Measurements from ENCODE around the gene ZDHHC11B. TPM values are rescaled to one million over a fixed set of nuclear protein-coding genes. Genes with fewer than 3 reads are reported as not detected.
A peak's percentile ranks its signal among the peaks of the same experiment; 100 is the strongest.

ZDHHC11B gene
- total RNA-seq, 1 experiment from 2014 or later: 1.4 TPM

DNA sequence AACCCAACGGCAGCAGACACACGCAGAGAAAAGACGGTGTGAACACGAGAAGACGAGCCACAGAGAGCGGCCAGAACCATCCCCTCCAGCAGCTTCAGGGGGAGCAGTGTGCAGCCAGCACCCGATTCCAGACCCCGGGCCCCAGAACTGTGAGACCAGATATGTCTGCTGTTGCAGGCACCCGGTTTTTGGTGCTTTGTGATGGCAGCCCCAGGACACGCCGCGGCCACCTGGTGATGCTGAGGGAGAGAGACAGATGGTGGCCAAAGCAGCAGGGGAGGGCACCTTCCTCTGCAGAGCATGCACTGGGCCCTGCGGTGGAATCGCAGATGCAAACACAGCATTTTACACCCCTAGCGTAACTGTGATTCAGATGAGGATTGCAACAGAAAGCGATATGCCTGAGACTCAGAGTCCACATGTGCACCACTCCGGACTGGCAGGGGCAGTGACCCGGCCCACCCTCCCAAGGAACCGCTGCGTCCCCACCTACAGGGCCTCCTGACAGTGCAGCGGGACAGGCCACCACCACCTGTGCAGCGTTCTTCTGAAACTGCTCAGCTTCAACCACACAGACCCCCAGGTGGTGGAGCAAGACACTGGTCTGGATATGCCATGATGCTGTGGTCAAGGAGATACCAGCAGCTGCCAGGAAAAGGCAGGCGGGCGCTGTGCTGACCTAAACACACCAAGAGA lies 24.0 kb downstream of the ZDHHC11B start:
- no peak overlapping the region for H3K9ac ChIP-seq (ENCODE audit: extremely low read depth, insufficient read length, low read length)
- Mint-ChIP-seq H3K4me3 (no peak overlapping the region), H3K4me1 (peaks cover 0 to 6% of the 10 kb centered on the region in 2 experiments; a peak in 1 of 4 replicates), H3K27ac (no peak overlapping the region), H3K36me3 (ENCODE audit: insufficient read depth in 1 of 3, low read depth in 3 of 3) (peaks cover 0 to 6% (median 0%) of the 10 kb centered on the region in 3 experiments; a peak in 2 of 7 replicates), H3K27me3 (ENCODE audit: low read depth) (peaks cover 7% of the 10 kb centered on the region), H3K9me3 (peaks cover 3 to 12% of the 10 kb centered on the region in 2 experiments; a peak in 4 of 5 replicates)
- no peak overlapping the region for H3K56ac ChIP-seq (ENCODE audit: insufficient read length, low read depth, low read length)
- no peak overlapping the region for H3K23ac ChIP-seq (ENCODE audit: insufficient read length, low read depth, low read length)
- H2BK20ac ChIP-seq (ENCODE audit: low read depth, low read length, poor library complexity, severe bottlenecking): no peak overlapping the region
- no peaks in the 10 kb centered on the region for H3K9me3 ChIP-seq (ENCODE audit: control insufficient read depth, low read depth, low read length)
- peak; percentile 25 for DNase-seq
- no peak overlapping the region for H4K8ac ChIP-seq (replicated peaks; ENCODE audit: insufficient read length, low read depth, low read length)
- no peak overlapping the region for H2BK120ac ChIP-seq (ENCODE audit: low read depth, low read length, poor library complexity, severe bottlenecking)
- H2AK5ac ChIP-seq (ENCODE audit: insufficient read length, low read length): no peak overlapping the region
- H3K18ac ChIP-seq (ENCODE audit: insufficient read length, low read depth, low read length): no peak overlapping the region
- H4K20me1 ChIP-seq (ENCODE audit: control insufficient read depth, insufficient read depth, insufficient read length): peaks cover 4% of the 10 kb centered on the region
- no peak overlapping the region for H3T11ph ChIP-seq (ENCODE audit: low read length)
- H3K4me2 ChIP-seq (ENCODE audit: insufficient read depth, insufficient read length, low read length): no peak overlapping the region
- peak overlapping the region; percentile 8 for H3K14ac ChIP-seq (ENCODE audit: insufficient read depth, low read length)
- H2BK5ac ChIP-seq (ENCODE audit: insufficient read length, low read length): no peak overlapping the region
- WGBS (ENCODE audit: extremely low coverage, insufficient read length, low lambda C conversion rate): no CpG with 5 or more reads among the region's 24 CpGs
- H2BK12ac ChIP-seq (ENCODE audit: insufficient read length, low read depth, low read length): no peak overlapping the region
- peak overlapping the region; percentile 84 for H4K91ac ChIP-seq (ENCODE audit: insufficient read length, low read depth, low read length)
- TF ChIP-seq, protein P1, sequence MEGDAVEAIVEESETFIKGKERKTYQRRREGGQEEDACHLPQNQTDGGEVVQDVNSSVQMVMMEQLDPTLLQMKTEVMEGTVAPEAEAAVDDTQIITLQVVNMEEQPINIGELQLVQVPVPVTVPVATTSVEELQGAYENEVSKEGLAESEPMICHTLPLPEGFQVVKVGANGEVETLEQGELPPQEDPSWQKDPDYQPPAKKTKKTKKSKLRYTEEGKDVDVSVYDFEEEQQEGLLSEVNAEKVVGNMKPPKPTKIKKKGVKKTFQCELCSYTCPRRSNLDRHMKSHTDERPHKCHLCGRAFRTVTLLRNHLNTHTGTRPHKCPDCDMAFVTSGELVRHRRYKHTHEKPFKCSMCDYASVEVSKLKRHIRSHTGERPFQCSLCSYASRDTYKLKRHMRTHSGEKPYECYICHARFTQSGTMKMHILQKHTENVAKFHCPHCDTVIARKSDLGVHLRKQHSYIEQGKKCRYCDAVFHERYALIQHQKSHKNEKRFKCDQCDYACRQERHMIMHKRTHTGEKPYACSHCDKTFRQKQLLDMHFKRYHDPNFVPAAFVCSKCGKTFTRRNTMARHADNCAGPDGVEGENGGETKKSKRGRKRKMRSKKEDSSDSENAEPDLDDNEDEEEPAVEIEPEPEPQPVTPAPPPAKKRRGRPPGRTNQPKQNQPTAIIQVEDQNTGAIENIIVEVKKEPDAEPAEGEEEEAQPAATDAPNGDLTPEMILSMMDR (conservative IDR thresholded peaks at IDR 0.05): no peak
- no peak overlapping the region for H4K5ac ChIP-seq (ENCODE audit: insufficient read length, low read depth, low read length)
- H2AFZ ChIP-seq (ENCODE audit: low read length): no peak overlapping the region
- no peak overlapping the region for H3K4ac ChIP-seq (ENCODE audit: low read depth, low read length)
- H3K4me1 ChIP-seq (ENCODE audit: insufficient read depth, low read length): no peaks in the 10 kb centered on the region
- H3K79me2 ChIP-seq (ENCODE audit: insufficient read depth, low read length): no peaks in the 10 kb centered on the region
- no peak overlapping the region for H2BK15ac ChIP-seq (ENCODE audit: low read depth, low read length)
- no peak overlapping the region for H3K27ac ChIP-seq (ENCODE audit: insufficient read length, low read depth, low read length)
- H3K27me3 ChIP-seq (ENCODE audit: insufficient read depth, low read length): no peaks in the 10 kb centered on the region
- H3K79me1 ChIP-seq (ENCODE audit: insufficient read depth, low read depth, low read length, poor library complexity, severe bottlenecking): no peaks in the 10 kb centered on the region
- H3K23me2 ChIP-seq (ENCODE audit: insufficient read length, low read depth, low read length, poor library complexity, severe bottlenecking): no peaks in the 10 kb centered on the region
